HG03439 (cell line): ENCODE measurements around the gene IPPK.
"Not testable (repeated sequence)": the region's sequence is repeated elsewhere in the genome, so short reads cannot be mapped to it uniquely, and the experiment has no call there.

Experiments
- ATAC-seq: cut with Tn5 transposase; IDR thresholded peaks from one replicate; pipeline ENCODE4 v1.9.1; 2021; ENCODE audit warnings: mild to moderate bottlenecking, moderate library complexity; ENCODE audit not compliant: unreplicated experiment

IPPK gene

GRCh38 chr9:92600462-92601261, 69.3 kb downstream of the IPPK start:
- ATAC-seq = no peak

DNA sequence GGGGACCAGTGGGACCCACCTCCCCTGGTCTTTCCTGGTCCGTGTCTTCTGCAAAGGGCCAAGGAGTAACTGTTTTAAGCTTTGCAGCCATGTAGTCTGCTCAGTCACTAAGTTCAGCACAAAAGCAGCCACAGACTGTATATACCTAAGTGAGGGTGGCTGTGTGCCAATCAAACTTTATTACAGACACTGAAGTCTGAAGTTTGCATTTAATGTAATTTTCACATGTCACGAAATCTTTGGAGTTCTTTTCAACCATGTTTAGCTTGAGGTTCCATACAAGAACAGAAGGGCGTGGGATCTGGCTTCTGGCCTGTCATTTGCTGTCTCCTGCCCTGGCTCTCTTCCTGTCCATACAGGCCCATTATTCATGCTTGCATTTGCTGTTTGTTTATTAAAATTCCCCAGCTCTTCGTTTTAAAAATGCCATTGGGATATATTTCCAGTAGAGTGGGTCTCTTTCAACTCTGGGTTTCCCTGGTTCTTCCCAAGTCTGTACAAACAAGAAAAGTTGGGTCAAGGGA, 69.9 kb downstream of the IPPK start:
- ATAC-seq = no peak

DNA sequence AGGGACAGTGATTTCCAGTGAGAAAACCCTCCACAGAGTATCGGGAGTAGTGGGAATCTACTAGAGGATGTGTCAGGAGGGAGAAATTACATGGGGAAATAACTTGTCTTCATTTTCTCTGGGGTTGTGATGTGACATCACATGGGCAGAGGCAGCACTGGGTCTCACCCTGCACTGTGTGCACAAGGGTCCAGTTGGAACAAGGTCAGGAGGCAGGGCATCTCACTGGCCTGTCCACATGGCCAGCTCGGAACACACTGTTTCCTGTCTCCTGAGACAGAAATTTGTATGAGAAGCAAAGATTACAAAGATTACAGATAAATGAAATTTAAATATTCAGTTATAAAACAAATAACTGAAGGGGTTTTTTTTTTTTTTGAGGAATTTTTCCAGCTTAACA, 71.5 kb downstream of the IPPK start:
- ATAC-seq = no peak

DNA sequence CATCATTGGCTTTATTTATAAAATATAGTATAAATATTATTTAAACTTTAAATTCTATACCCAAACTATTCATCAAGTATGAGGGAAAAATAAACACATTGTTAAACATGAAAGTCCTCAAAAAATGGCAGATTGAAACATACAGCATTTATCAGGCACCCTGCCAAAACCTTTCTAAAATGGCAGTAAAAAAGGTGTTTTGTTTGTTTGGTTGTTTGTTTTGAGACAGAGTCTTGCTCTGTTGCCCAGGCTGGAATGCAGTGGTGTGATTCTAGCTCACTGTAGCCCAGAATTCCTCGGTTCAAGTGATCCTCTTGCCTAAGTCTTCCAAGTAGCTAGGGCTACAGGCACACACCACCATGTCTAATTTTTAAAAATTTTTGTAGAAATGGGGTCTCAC, 74.0 kb downstream of the IPPK start:
- ATAC-seq = no peak

GRCh38 chr9:92595075-92595474, 74.9 kb downstream of the IPPK start:
- ATAC-seq = not testable (repeated sequence)

GRCh38 chr9:92592946-92593861, 76.7 kb downstream of the IPPK start:
- ATAC-seq = no peak

- ATAC-seq = no peak
Measured at GRCh38 chr9:92592537-92592936, 77.4 kb downstream of the IPPK start.

- no peak for ATAC-seq
Measured at GRCh38 chr9:92590377-92590776, 79.6 kb downstream of the IPPK start.

GRCh38 chr9:92589923-92590322, 80.0 kb downstream of the IPPK start:
- no peak for ATAC-seq

DNA sequence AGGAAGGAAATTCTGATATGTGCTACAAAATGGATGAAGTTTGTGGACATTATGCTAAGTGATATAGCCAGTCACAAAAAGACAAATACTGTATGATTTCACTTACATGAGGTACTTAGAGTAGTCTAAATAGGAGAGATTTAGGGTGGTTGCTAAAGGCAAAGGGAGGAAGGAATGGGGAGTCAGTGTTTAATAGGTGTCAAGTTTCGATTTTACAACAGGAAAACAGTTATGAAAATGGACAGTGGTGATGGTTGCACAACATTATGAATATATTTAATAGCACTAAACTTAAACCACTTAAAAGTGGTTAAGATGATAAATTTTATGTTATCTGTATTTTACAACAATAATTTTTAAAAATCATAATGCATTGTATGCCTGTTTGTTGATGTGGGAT, 93.8 kb downstream of the IPPK start:
- no peak for ATAC-seq

GRCh38 chr9:92573612-92574011, 96.3 kb downstream of the IPPK start:
- not testable (repeated sequence) for ATAC-seq

GRCh38 chr9:92571871-92572270, 98.1 kb downstream of the IPPK start:
- not testable (repeated sequence) for ATAC-seq

DNA sequence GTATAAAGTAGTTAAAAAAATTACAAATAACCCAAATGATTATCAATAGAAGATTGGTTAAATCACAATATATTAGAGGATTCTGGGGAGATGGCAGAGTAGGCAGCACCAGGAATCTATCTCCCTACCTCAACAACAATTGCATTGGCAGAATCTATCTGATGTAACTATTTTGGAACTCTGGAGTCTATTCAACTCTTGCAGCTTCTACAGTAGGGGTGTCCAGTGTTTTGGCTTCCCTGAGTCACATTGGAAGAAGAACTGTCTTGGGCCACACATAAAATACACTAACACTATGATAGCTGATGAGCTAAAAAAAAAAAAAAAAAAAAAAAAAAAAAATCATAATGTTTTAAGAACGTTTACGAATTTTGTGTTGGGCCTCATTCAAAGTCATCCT, 104.9 kb downstream of the IPPK start:
- ATAC-seq = no peak

DNA sequence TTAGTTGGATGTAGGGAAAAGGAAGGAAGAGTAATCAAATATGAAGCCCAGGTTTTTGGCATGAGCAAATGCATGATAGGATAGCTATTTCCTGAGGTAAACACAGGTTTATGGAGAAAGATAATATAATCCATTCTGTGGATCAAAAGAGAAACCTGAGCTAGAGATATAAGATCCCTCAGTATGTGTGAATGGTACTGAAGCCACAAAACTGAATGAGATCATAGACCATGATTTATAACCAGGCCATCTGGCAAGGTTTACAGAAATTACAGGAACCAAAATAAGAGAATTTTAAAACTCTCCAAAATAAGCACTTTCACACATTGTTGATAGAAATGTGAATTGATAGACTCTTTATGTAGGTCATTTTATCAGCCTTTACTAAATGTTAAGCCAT, 105.4 kb downstream of the IPPK start:
- no peak for ATAC-seq
